GM18858 (cell line): Measurements from ENCODE around the gene PJA2.

Experiments used
- ATAC-seq: cut with Tn5 transposase; IDR thresholded peaks from one replicate; pipeline ENCODE4 v1.9.1; 2021; ENCODE audit not compliant: unreplicated experiment

The PJA2 gene

GRCh38 chr5:109408991-109409843 lies 557 bp downstream of the PJA2 start:
- peak; percentile 14 for ATAC-seq

- ATAC-seq: no peak
Measured at GRCh38 chr5:109407913-109408312, 1.9 kb downstream of the PJA2 start.

GRCh38 chr5:109406719-109407118 lies 3.1 kb downstream of the PJA2 start:
- ATAC-seq: no peak

- ATAC-seq: no peak
Measured at GRCh38 chr5:109404428-109404960, 5.3 kb downstream of the PJA2 start.

- ATAC-seq: no peak
Measured at GRCh38 chr5:109403469-109403868, 6.3 kb downstream of the PJA2 start.

GRCh38 chr5:109399092-109399759 lies 10.5 kb downstream of the PJA2 start:
- no peak for ATAC-seq

- no peak for ATAC-seq
Measured at GRCh38 chr5:109396965-109397364, 12.8 kb downstream of the PJA2 start.

- ATAC-seq: no peak
Measured at GRCh38 chr5:109394806-109395205, 15.0 kb downstream of the PJA2 start.

GRCh38 chr5:109390188-109390587 lies 19.6 kb downstream of the PJA2 start:
- ATAC-seq: no peak

GRCh38 chr5:109388407-109388806 lies 21.4 kb downstream of the PJA2 start:
- ATAC-seq: no peak

GRCh38 chr5:109387408-109387974 lies 22.3 kb downstream of the PJA2 start:
- ATAC-seq: no peak

- no peak for ATAC-seq
Measured at GRCh38 chr5:109378095-109378494, 31.7 kb downstream of the PJA2 start.

GRCh38 chr5:109374625-109375024 lies 35.1 kb downstream of the PJA2 start:
- ATAC-seq: no peak

- no peak for ATAC-seq
Measured at GRCh38 chr5:109373932-109374331, 35.8 kb downstream of the PJA2 start.

GRCh38 chr5:109370343-109370742 lies 39.4 kb downstream of the PJA2 start:
- no peak for ATAC-seq

- no peak for ATAC-seq
Measured at GRCh38 chr5:109365653-109366052, 44.1 kb downstream of the PJA2 start.

GRCh38 chr5:109364977-109365376 lies 44.8 kb downstream of the PJA2 start:
- ATAC-seq: no peak

- no peak for ATAC-seq
Measured at GRCh38 chr5:109359642-109360041, 50.1 kb downstream of the PJA2 start.

GRCh38 chr5:109357807-109358206 lies 52.0 kb downstream of the PJA2 start:
- ATAC-seq: no peak

- no peak for ATAC-seq
Measured at GRCh38 chr5:109354761-109355160, 55.0 kb downstream of the PJA2 start.

- ATAC-seq: no peak
Measured at GRCh38 chr5:109351988-109352864, 57.5 kb downstream of the PJA2 start.
